Stomach (tissue), 4 donors: ENCODE results near the gene ARHGAP33.

ENCODE experiments used
- CTCF ChIP-seq, 7 experiments: fragments of 450-650 bp in 4 of 7; fragments of 200-600 bp in 3 of 7; sonication (generic) in 3 of 7; IDR thresholded peaks; one replicate each; pipeline ENCODE4 v1.5.1; 2016 to 2019; ENCODE audit warnings: antibody characterized with exemption in 7 of 7, control low read depth in 2 of 7, mild to moderate bottlenecking in 1 of 7
- EP300 ChIP-seq: sonication (generic); formaldehyde crosslinking; IDR thresholded peaks from one replicate; pipeline ENCODE4 v1.6.1; 2017; ENCODE audit warnings: antibody characterized with exemption
- POLR2A ChIP-seq, 4 donors: fragments of 450-650 bp; IDR thresholded peaks; one replicate each; pipeline ENCODE4 v1.6.1; 2016; ENCODE audit warnings: antibody characterized with exemption in 4 of 4, control low read depth in 2 of 4, mild to moderate bottlenecking in 1 of 4, moderate library complexity in 1 of 4

GRCh38 chr19:35781650-35782049 lies 6.3 kb downstream of the ARHGAP33 start:
- no peak for TF ChIP-seq EP300
- TF ChIP-seq POLR2A (IDR thresholded peaks at IDR 0.05): no peak
- TF ChIP-seq CTCF (IDR thresholded peaks at IDR 0.05): no peak
